Measurements from ENCODE around the gene NCEH1.

DNA sequence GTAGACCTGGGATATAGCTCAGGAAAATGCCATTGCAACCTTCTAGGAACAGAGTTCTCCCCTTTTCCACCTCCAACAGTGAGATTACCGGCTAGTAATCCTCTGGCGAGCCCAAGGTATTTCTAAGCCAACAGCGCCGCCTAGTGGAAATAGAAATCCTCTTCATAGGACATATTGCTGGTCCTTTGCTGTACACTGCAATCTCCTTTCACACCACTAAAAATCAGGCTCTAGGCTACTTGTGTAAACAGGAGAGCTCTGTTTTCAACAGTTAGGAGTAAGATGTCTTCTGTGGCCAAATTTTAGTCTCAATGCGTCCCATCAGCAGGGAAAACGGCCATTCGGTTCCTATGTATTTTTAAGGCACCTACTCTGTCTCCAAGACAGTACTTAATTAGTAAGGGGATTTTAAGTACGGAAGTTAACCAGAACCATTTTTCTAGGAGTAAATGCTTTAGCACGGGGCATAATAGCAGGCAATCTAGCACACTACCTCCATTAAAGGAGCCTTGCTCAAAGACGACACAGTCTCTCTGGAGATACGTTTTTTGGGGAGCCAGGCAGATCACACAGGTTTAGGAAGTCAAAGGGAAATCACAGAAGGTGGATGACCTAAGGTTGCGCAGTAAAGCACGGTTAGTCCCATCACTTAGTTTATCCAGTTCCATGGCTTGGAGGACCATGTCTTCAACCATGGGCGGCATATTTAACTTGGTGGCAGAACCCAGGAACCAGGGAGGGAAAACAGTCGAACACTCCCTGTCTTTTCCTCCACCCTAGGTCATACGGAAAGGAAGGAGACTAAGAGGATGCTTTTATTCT lies 43.8 kb downstream of the NCEH1 start:
- TF ChIP-seq GATA3 (IDR thresholded peaks at IDR 0.05; ENCODE audit: low read depth, low read length): no peak
- TF ChIP-seq GATA2 (IDR thresholded peaks at IDR 0.05; ENCODE audit: low read depth, low read length): no peak

Measured in SH-SY5Y (cell line).